Left ventricle myocardium inferior (tissue), 1 donor: ENCODE data around the gene RABIF. TPM values are rescaled to one million over a fixed set of nuclear protein-coding genes. Genes with fewer than 3 reads are reported as not detected.
"Not testable (repeated sequence)": the region's sequence is repeated elsewhere in the genome, so short reads cannot be mapped to it uniquely, and the experiment has no call there.

Experiments used
- DNase-seq: peaks from one replicate; pipeline ENCODE4 v3.0.0-alpha.2; 2020
- H3K27ac ChIP-seq: fragments of 200-600 bp; replicated peaks from 2 replicates; pipeline ENCODE4 v1.8.0; 2021
- H3K27me3 ChIP-seq: fragments of 200-600 bp; 2 replicates; pipeline ENCODE4 v1.8.0; 2021; ENCODE audit warnings: low read depth
- H3K36me3 ChIP-seq: fragments of 200-600 bp; 2 replicates; pipeline ENCODE4 v1.8.0; 2021
- H3K4me1 ChIP-seq: fragments of 200-600 bp; 2 replicates; pipeline ENCODE4 v1.8.0; 2021
- H3K4me3 ChIP-seq: fragments of 200-600 bp; 2 replicates; pipeline ENCODE4 v1.8.0; 2021; ENCODE audit warnings: mild to moderate bottlenecking, moderate library complexity
- H3K9me3 ChIP-seq: fragments of 200-600 bp; replicated peaks from 2 replicates; pipeline ENCODE4 v1.8.0; 2021
- intact Hi-C: fragments of 100-400 bp; cut with micrococcal nuclease; formaldehyde crosslinking; loops from one replicate; pipeline ENCODE4 v1.11.0; 2022
- total RNA-seq: library from RNA; stranded (reverse); fragmentation: NEBNext Ultra II Directional; extraction: Animal tissue kit (Norgen Biotek cat#: 25700); gene quantifications from one replicate; pipeline ENCODE4 v1.2.1, GENCODE V29; 2021
- TF ChIP-seq, protein P1 (sequence below): fragments of 200-600 bp; IDR thresholded peaks from 2 replicates; pipeline ENCODE4 v1.8.0; 2021; ENCODE audit warnings: antibody characterized with exemption, mild to moderate bottlenecking, borderline replicate concordance
- donor health status: DM: no; HTN: yes; CAD: no; lungs with severe emphysema.

The RABIF gene
- total RNA-seq, 1 donor from 2014 or later: 5.4 TPM

DNA sequence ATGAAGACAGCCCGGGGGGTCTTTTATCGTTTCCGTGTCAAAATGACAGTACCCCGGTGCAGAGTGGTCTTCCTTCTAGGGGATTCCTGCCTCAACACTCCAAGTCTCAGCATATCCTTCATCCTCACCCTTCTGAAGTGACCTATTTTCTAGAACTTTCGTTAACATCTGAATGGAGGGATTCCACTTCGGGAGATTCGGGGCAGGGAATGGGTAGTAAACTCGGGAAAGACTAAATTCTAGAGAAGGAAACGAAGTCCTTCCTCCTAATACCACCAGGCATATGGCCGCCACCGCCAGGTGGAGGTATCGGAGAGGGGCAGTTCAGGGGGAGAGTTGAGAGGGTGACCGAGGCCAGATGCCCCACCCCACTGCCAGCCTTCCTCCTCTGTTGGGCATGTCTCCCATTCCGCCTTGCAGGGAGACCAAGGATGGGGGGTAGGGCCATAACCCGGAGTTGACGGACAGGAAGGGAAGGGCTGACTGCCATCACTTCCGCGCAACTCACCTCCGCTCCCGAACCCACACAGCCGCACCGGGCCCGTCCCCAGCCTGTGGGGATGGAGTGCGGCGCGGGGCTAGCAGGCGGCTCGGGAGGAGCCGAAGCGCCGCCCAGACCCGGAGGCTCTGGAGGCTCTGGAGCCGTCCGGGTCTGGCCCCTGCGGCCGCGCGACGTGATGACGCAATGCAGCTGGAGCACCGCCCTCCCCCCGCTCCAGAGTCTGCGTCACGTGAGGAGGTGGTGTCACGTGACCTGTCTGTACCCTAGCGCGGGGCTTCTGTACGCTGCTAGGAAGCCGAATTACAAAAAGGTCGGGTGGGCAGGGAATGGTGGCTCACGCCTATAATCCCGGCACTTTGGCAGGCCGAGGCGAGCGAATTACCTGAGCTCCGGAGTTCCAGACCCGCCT is 37.9 kb upstream of the RABIF start, which contains the start of gene KLHL12:
TSS of gene KLHL12 (minus strand) at position 654 of the 911 bp plus-strand sequence. CDS start 2,072 bp downstream, outside the sequence.
- Histone ChIP-seq H3K27ac (peak within 1 kb of the TSS; percentile 96), H3K9me3 (no peaks in the 10 kb centered on the region), H3K36me3 (peaks cover 23% of the 10 kb centered on the region), H3K4me3 (peak within 1 kb of the TSS; percentile 97), H3K4me1 (peaks cover 47% of the 10 kb centered on the region), H3K27me3 (no peaks in the 10 kb centered on the region)
- TF ChIP-seq, protein P1, sequence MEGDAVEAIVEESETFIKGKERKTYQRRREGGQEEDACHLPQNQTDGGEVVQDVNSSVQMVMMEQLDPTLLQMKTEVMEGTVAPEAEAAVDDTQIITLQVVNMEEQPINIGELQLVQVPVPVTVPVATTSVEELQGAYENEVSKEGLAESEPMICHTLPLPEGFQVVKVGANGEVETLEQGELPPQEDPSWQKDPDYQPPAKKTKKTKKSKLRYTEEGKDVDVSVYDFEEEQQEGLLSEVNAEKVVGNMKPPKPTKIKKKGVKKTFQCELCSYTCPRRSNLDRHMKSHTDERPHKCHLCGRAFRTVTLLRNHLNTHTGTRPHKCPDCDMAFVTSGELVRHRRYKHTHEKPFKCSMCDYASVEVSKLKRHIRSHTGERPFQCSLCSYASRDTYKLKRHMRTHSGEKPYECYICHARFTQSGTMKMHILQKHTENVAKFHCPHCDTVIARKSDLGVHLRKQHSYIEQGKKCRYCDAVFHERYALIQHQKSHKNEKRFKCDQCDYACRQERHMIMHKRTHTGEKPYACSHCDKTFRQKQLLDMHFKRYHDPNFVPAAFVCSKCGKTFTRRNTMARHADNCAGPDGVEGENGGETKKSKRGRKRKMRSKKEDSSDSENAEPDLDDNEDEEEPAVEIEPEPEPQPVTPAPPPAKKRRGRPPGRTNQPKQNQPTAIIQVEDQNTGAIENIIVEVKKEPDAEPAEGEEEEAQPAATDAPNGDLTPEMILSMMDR: peak; percentile 66
- DNase-seq: peak; percentile 97
- intact Hi-C loops: no loop called here

DNA sequence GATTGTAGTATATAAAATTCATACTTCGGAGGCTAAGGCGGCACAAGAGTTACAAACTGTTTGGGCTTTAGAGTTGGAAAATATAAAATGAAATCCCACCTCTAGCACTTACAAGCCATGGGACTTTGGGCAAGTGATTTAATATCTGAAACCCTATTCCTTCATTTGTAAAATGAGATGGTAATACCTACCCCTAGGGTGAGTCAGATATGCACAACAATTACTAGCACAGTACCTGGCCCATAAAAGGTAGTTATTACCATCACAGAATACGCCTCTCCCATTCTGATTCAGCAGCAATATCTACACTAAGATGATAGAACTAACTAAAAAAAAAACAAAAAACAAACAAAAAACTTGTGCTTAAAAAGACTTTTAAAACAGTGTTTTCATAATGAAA is 34.6 kb upstream of the RABIF start:
- Histone ChIP-seq H3K4me3 (no peak overlapping the region), H3K4me1 (peaks cover 50% of the 10 kb centered on the region), H3K27me3 (no peaks in the 10 kb centered on the region), H3K9me3 (no peaks in the 10 kb centered on the region), H3K36me3 (peaks cover 40% of the 10 kb centered on the region), H3K27ac (no peak overlapping the region)
- intact Hi-C loops: no loop called here
- no peak for DNase-seq
- TF ChIP-seq, protein P1: no peak

DNA sequence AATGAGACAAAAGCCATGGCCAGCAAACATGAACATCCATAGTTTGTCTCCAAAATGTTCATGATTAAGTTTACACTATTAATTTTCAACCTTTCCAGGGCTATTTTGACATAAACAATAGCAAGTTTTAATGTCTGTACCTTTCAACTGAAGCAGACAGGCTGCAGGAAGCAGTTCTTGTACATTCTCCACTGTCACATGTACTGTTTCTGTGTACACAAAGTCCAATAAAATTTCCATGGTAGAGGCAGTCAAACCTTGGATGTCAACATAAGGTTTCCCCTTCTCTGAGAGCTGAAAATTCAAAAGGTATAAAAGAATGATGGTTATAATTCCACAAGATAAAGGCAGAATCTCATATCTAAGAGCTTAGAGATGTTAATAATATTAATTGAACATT is 30.7 kb upstream of the RABIF start:
- Histone ChIP-seq H3K36me3 (peaks cover 76% of the 10 kb centered on the region), H3K9me3 (no peaks in the 10 kb centered on the region), H3K4me3 (no peak overlapping the region), H3K27me3 (no peaks in the 10 kb centered on the region), H3K4me1 (peaks cover 25% of the 10 kb centered on the region), H3K27ac (no peak overlapping the region)
- intact Hi-C loops: no loop called here
- TF ChIP-seq, protein P1: no peak
- DNase-seq: no peak

DNA sequence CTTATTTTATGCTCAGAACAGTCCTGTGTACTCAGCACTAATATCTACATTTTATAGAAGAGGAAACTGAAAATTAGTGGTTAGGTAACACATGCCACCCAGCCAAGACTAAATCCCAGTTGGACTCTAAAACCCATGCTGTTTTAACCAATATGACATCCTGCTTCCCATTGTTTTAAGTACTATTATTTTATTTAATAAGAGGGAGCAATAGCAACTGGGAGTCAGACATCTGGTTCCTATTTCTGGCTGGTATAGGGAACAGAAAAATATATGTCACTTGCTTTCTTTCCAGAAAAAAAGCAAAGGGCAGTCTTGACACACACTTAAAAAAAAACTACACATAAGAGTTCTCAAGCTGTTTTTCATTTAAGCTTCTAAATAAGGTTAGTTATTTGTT is 26.2 kb upstream of the RABIF start:
- no peak overlapping the region for H3K27ac ChIP-seq
- no peaks in the 10 kb centered on the region for H3K4me1 ChIP-seq
- H3K4me3 ChIP-seq: no peak overlapping the region
- DNase-seq: no peak
- TF ChIP-seq, protein P1: no peak
- H3K27me3 ChIP-seq: no peaks in the 10 kb centered on the region
- intact Hi-C loops: no loop called here
- no peaks in the 10 kb centered on the region for H3K9me3 ChIP-seq
- peaks cover 96% of the 10 kb centered on the region for H3K36me3 ChIP-seq

DNA sequence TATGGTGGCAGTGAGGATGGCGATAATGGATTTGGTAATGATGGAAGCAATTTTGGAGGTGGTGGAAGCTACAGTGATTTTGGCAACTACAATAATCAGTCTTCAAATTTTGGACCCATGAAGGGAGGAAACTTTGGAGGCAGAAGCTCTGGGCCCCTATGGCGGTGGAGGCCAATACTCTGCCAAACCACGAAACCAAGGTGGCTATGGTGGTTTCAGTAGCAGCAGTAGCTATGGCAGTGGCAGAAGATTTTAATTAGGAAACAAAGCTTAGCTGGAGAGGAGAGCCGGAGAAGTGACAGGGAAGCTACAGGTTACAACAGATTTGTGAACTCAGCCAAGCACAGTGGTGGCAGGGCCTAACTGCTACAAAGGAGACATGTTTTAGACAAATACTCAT is 23.5 kb upstream of the RABIF start:
- H3K9me3 ChIP-seq, H3K4me3 ChIP-seq, H3K27me3 ChIP-seq, intact Hi-C loops, H3K4me1 ChIP-seq, H3K27ac ChIP-seq, DNase-seq: not testable (repeated sequence)
- H3K36me3 ChIP-seq: peaks cover 96% of the 10 kb centered on the region

DNA sequence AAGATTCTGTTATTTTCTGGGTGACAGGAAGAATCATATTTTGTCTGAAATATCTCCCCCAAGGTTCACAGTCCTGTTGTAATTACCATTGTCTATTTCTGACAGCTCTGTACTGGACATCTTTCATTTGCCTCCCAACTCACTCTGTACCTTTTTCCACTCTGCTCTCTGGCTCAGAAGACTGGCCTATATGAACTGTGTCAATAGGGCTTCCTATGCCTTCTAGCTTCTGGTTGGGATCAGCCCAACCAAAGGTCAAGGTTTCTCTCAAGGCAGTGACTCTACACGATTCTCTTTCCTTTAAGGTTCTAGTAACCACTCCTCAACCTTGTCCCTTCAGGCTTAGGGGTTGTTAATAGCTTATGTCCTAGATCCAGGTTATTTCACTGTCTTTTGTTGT is 20.5 kb upstream of the RABIF start:
- Histone ChIP-seq H3K4me3 (no peak overlapping the region), H3K27ac (no peak overlapping the region), H3K4me1 (no peaks in the 10 kb centered on the region), H3K36me3 (peaks cover 89% of the 10 kb centered on the region), H3K27me3 (no peaks in the 10 kb centered on the region), H3K9me3 (no peaks in the 10 kb centered on the region)
- no peak for DNase-seq
- intact Hi-C loops: no loop called here
- TF ChIP-seq, protein P1: no peak
